Activated CD8-positive, alpha-beta memory T cell treated with anti-CD3 and anti-CD28 coated beads, Interleukin-2, amount 50 U/mL, for 1 hour (primary cell): Measurements from ENCODE around the gene TFEB.
"Not testable (repeated sequence)": the region's sequence is repeated elsewhere in the genome, so short reads cannot be mapped to it uniquely, and the experiment has no call there.

Experiments used
- DNase-seq: peaks from one replicate; pipeline ENCODE4 v3.0.0-alpha.2; 2020; ENCODE audit errors: extremely low read depth

The TFEB gene

GRCh38 chr6:41766043-41766664, 30.7 kb upstream of the TFEB start:
- DNase-seq, result not testable (repeated sequence)

GRCh38 chr6:41763470-41763869, 28.1 kb upstream of the TFEB start:
- DNase-seq, result no peak

GRCh38 chr6:41759905-41760579, 24.6 kb upstream of the TFEB start:
- DNase-seq, result no peak

GRCh38 chr6:41759106-41759904, 23.9 kb upstream of the TFEB start:
- no peak for DNase-seq

GRCh38 chr6:41758641-41759035, 23.2 kb upstream of the TFEB start:
- no peak for DNase-seq

- DNase-seq, result no peak
Observed at GRCh38 chr6:41757931-41758640, 22.7 kb upstream of the TFEB start.

GRCh38 chr6:41757271-41757670, 21.9 kb upstream of the TFEB start:
- DNase-seq, result no peak

- DNase-seq, result no peak
Observed at GRCh38 chr6:41756354-41756753, 20.9 kb upstream of the TFEB start.

GRCh38 chr6:41755895-41756294, 20.5 kb upstream of the TFEB start:
- DNase-seq, result no peak

GRCh38 chr6:41750374-41750773, 15.0 kb upstream of the TFEB start:
- DNase-seq, result no peak

- no peak for DNase-seq
Observed at GRCh38 chr6:41748542-41748941, 13.1 kb upstream of the TFEB start.

- no peak for DNase-seq
Observed at GRCh38 chr6:41748102-41748477, 12.7 kb upstream of the TFEB start.

- DNase-seq, result no peak
Observed at GRCh38 chr6:41747256-41748101, 12.1 kb upstream of the TFEB start, which contains the start of gene PGC. PGC (minus strand) TSS chr6:41747397; CDS start chr6:41747334, 63 bp downstream.

- DNase-seq, result no peak
Observed at GRCh38 chr6:41746107-41746506, 10.7 kb upstream of the TFEB start.

GRCh38 chr6:41744236-41744787, 8.9 kb upstream of the TFEB start:
- no peak for DNase-seq

GRCh38 chr6:41743406-41744235, 8.2 kb upstream of the TFEB start:
- no peak for DNase-seq

GRCh38 chr6:41741625-41742490, 6.5 kb upstream of the TFEB start:
- DNase-seq, result no peak

- no peak for DNase-seq
Observed at GRCh38 chr6:41740366-41741162, 5.2 kb upstream of the TFEB start.
